ENCODE data around the gene EIF4G2.
A peak's percentile ranks its signal among the peaks of the same experiment; 100 is the strongest.

GRCh38 chr11:10792385-10793068 lies 16.2 kb downstream of the EIF4G2 start:
- peak; percentile 90 for TF ChIP-seq CTCF (tag by site-specific recombination; IDR thresholded peaks at IDR 0.05)
- no peak for TF ChIP-seq ZFP41 (tag by site-specific recombination; IDR thresholded peaks at IDR 0.05; ENCODE audit: borderline replicate concordance)
- TF ChIP-seq ZNF776 (tag by site-specific recombination; IDR thresholded peaks at IDR 0.05; ENCODE audit: borderline replicate concordance): no peak

All from HEK293 (cell line).